Fibroblast of lung (primary cell): ENCODE data around the gene TAF8. TPM values are rescaled to one million over a fixed set of nuclear protein-coding genes. Genes with fewer than 3 reads are reported as not detected.

ENCODE experiments used
- DNase-seq, 2 donors: peaks; one replicate each; pipeline versions ENCODE4 v3.0.0 to v3.0.0-alpha.2; 2010; ENCODE audit warnings: low read depth in 2 of 2
- H2AFZ ChIP-seq: 2 replicates; pipeline ENCODE4 v1.5.1; 2012; ENCODE audit warnings: low read length, control low read depth, inconsistent platforms
- H3K27ac ChIP-seq: 2 replicates; pipeline ENCODE4 v1.5.1; 2011; ENCODE audit warnings: low read length, control low read depth; ENCODE audit not compliant: insufficient read depth
- H3K27me3 ChIP-seq: 2 replicates; pipeline ENCODE4 v1.5.1; 2011; ENCODE audit warnings: mild to moderate bottlenecking, low read length; ENCODE audit not compliant: control insufficient read depth, insufficient read depth
- H3K36me3 ChIP-seq: 2 replicates; pipeline ENCODE4 v1.5.1; 2011; ENCODE audit warnings: low read length; ENCODE audit not compliant: control insufficient read depth, insufficient read depth
- H3K4me1 ChIP-seq: 2 replicates; pipeline ENCODE4 v1.5.1; 2011; ENCODE audit warnings: low read length; ENCODE audit not compliant: control insufficient read depth, insufficient read depth; ENCODE audit errors: extremely low read depth
- H3K4me2 ChIP-seq: 2 replicates; pipeline ENCODE4 v1.5.1; 2011; ENCODE audit warnings: low read length, control low read depth; ENCODE audit not compliant: insufficient read depth; ENCODE audit errors: extremely low read depth
- H3K4me3 ChIP-seq, 4 experiments: fragments of 200-600 bp in 1 of 4; sonication (generic) in 1 of 4; replicated peaks in 1 of 4; 2 replicates each; pipeline ENCODE4 v1.5.1; 2011 to 2016; ENCODE audit warnings: low read length in 4 of 4, low read depth in 3 of 4, mild to moderate bottlenecking in 3 of 4, control low read depth in 2 of 4, inconsistent platforms in 1 of 4, mixed read lengths in 1 of 4; ENCODE audit not compliant: insufficient read depth in 1 of 4; ENCODE audit errors: control extremely low read depth in 1 of 4
- H3K79me2 ChIP-seq: 2 replicates; pipeline ENCODE4 v1.5.1; 2012; ENCODE audit warnings: mild to moderate bottlenecking, low read length, inconsistent platforms; ENCODE audit not compliant: control insufficient read depth, insufficient read depth
- H3K9ac ChIP-seq: 2 replicates; pipeline ENCODE4 v1.5.1; 2011; ENCODE audit warnings: mild to moderate bottlenecking, low read length, control low read depth; ENCODE audit not compliant: insufficient read depth
- H3K9me3 ChIP-seq: 2 replicates; pipeline ENCODE4 v1.5.1; 2012; ENCODE audit warnings: low read depth, low read length; ENCODE audit not compliant: control insufficient read depth, insufficient read depth
- H4K20me1 ChIP-seq: 2 replicates; pipeline ENCODE4 v1.5.1; 2011; ENCODE audit warnings: low read length; ENCODE audit not compliant: control insufficient read depth, insufficient read depth; ENCODE audit errors: extremely low read depth
- EZH2 ChIP-seq: IDR thresholded peaks from 2 replicates; pipeline ENCODE4 v1.5.1; 2012; ENCODE audit warnings: low read length, control low read depth, mild to moderate bottlenecking; ENCODE audit errors: missing control alignments
- polyA plus RNA-seq, 2 donors: library from polyadenylated mRNA; depleted of rRNA in 1 of 2; stranded (reverse) in 1 of 2; unstranded in 1 of 2; fragments of >200 nt; gene quantifications; 2 replicates each; pipeline ENCODE4 v1.2.1, GENCODE V29; 2011 to 2012; ENCODE audit warnings: missing spikeins in 1 of 2
- total RNA-seq: library from RNA; depleted of rRNA; stranded (reverse); fragments of >200 nt; gene quantifications from 2 replicates; pipeline ENCODE4 v1.2.1, GENCODE V29; 2014
- TF ChIP-seq, protein P1 (sequence below), 2 donors: IDR thresholded peaks in 1 of 2; conservative IDR thresholded peaks in 1 of 2; 1 replicate in 1 of 2; 2 replicates in 1 of 2; pipeline ENCODE4 v1.5.1; 2011 to 2012; ENCODE audit warnings: low read length in 2 of 2, control low read depth in 1 of 2, inconsistent platforms in 1 of 2, low read depth in 1 of 2, mild to moderate bottlenecking in 1 of 2

The TAF8 gene
- total and polyA plus RNA-seq, 2 donors (not counting 1 experiment from before 2014, with no cell fraction given), result 13.9 to 14.0 TPM

DNA sequence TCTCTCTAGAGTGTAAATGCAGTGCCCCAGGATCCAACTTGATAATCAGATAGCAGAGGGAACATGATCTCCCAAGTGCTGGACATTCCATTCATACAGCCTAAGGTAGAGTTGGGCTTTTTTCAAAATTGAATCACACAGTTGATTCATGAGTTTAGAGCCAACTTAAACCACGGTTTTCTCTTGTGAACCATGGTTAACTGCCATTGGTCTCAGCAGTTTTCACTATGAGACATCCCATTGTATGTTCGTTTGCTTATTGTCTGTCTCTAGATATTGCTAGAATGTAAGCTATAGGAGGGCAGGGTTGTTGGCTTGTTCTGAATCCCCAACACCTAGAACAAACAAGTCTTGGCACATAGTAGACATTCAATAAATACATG, 37.2 kb upstream of the TAF8 start:
- H3K9ac ChIP-seq, result no peak overlapping the region
- no peak overlapping the region for H3K27ac ChIP-seq
- no peak overlapping the region for H3K4me2 ChIP-seq

GRCh38 chr6:42017021-42017643, 33.2 kb upstream of the TAF8 start:
- no peaks in the 10 kb centered on the region for H3K36me3 ChIP-seq
- no peak overlapping the region for H3K9ac ChIP-seq
- H3K9me3 ChIP-seq, result no peaks in the 10 kb centered on the region
- H4K20me1 ChIP-seq, result no peaks in the 10 kb centered on the region
- H3K4me1 ChIP-seq, result peaks cover 4% of the 10 kb centered on the region
- no peak overlapping the region for H3K4me3 ChIP-seq
- H3K27ac ChIP-seq, result no peak overlapping the region
- no peak overlapping the region for H2AFZ ChIP-seq
- DNase-seq, result peak; percentile 84 to 85
- H3K4me2 ChIP-seq, result peak overlapping the region; percentile 59
- no peaks in the 10 kb centered on the region for H3K79me2 ChIP-seq
- TF ChIP-seq, protein P1, sequence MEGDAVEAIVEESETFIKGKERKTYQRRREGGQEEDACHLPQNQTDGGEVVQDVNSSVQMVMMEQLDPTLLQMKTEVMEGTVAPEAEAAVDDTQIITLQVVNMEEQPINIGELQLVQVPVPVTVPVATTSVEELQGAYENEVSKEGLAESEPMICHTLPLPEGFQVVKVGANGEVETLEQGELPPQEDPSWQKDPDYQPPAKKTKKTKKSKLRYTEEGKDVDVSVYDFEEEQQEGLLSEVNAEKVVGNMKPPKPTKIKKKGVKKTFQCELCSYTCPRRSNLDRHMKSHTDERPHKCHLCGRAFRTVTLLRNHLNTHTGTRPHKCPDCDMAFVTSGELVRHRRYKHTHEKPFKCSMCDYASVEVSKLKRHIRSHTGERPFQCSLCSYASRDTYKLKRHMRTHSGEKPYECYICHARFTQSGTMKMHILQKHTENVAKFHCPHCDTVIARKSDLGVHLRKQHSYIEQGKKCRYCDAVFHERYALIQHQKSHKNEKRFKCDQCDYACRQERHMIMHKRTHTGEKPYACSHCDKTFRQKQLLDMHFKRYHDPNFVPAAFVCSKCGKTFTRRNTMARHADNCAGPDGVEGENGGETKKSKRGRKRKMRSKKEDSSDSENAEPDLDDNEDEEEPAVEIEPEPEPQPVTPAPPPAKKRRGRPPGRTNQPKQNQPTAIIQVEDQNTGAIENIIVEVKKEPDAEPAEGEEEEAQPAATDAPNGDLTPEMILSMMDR (conservative IDR thresholded peaks at IDR 0.05 in 1 of 2, IDR thresholded peaks at IDR 0.05 in 1 of 2; ENCODE audit: low read depth in 1 of 2, low read length in 2 of 2), result no peak
- TF ChIP-seq EZH2, result no peak
- H3K27me3 ChIP-seq, result no peaks in the 10 kb centered on the region

More for the DNA sequence above, 37.2 kb upstream of the TAF8 start:
- H3K36me3 ChIP-seq, result no peaks in the 10 kb centered on the region
- no peak overlapping the region for H2AFZ ChIP-seq
- no peaks in the 10 kb centered on the region for H3K9me3 ChIP-seq
- TF ChIP-seq, protein P1 (conservative IDR thresholded peaks at IDR 0.05 in 1 of 2, IDR thresholded peaks at IDR 0.05 in 1 of 2; ENCODE audit: low read depth in 1 of 2, low read length in 2 of 2), result no peak
- no peak for TF ChIP-seq EZH2
- H3K4me3 ChIP-seq, result no peak overlapping the region
- no peaks in the 10 kb centered on the region for H4K20me1 ChIP-seq
- no peaks in the 10 kb centered on the region for H3K79me2 ChIP-seq
- DNase-seq, result peak in 1 of 2 donors; percentile 79
- H3K4me1 ChIP-seq, result peaks cover 4% of the 10 kb centered on the region
- no peaks in the 10 kb centered on the region for H3K27me3 ChIP-seq

DNA sequence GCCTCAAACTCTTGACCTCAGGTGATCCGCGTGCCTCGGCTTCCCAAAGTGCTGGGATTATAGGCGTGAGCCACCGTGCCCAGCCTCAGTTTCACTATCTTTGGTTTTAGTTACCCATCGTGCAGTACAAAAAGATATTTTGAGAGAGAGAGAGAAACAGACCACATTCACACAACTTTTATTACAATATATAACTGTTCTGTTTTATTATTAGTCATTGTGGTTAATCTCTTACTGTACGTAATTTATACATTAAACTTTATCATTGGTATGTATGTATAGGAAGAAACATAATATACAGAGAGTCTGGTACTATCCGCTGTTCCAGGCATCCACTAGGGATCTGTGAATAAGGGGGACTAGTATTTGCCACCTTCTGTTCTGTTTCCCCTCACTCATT, 29.4 kb upstream of the TAF8 start:
- no peak overlapping the region for H2AFZ ChIP-seq
- TF ChIP-seq EZH2, result no peak
- TF ChIP-seq, protein P1 (conservative IDR thresholded peaks at IDR 0.05 in 1 of 2, IDR thresholded peaks at IDR 0.05 in 1 of 2; ENCODE audit: low read depth in 1 of 2, low read length in 2 of 2), result no peak
- H3K27me3 ChIP-seq, result no peaks in the 10 kb centered on the region
- H3K4me1 ChIP-seq, result peaks cover 4% of the 10 kb centered on the region
- no peak overlapping the region for H3K27ac ChIP-seq
- DNase-seq, result no peak
- no peaks in the 10 kb centered on the region for H4K20me1 ChIP-seq
- no peaks in the 10 kb centered on the region for H3K36me3 ChIP-seq
- H3K9me3 ChIP-seq, result no peaks in the 10 kb centered on the region
- no peak overlapping the region for H3K4me2 ChIP-seq
- no peaks in the 10 kb centered on the region for H3K79me2 ChIP-seq
- H3K4me3 ChIP-seq, result no peak overlapping the region
- no peak overlapping the region for H3K9ac ChIP-seq
